HuH-7.5 (cell line): ENCODE results near the gene ARHGAP42.
"Not testable (repeated sequence)": the region's sequence is repeated elsewhere in the genome, so short reads cannot be mapped to it uniquely, and the experiment has no call there.

ENCODE experiments used
- DNase-seq: peaks from one replicate; pipeline ENCODE4 v3.0.0; 2011; ENCODE audit warnings: low spot score

The ARHGAP42 gene

GRCh38 chr11:100872951-100873740 is 186.1 kb downstream of the ARHGAP42 start:
- no peak for DNase-seq

- DNase-seq = no peak
Measured at GRCh38 chr11:100874203-100874602, 187.1 kb downstream of the ARHGAP42 start.

GRCh38 chr11:100875521-100875869 is 188.4 kb downstream of the ARHGAP42 start:
- DNase-seq = no peak

- DNase-seq = no peak
Measured at GRCh38 chr11:100876815-100877520, 189.9 kb downstream of the ARHGAP42 start.

GRCh38 chr11:100878474-100878873 is 191.4 kb downstream of the ARHGAP42 start:
- no peak for DNase-seq

GRCh38 chr11:100882957-100883356 is 195.9 kb downstream of the ARHGAP42 start:
- no peak for DNase-seq

GRCh38 chr11:100883830-100884229 is 196.7 kb downstream of the ARHGAP42 start:
- DNase-seq = no peak

GRCh38 chr11:100887659-100888058 is 200.6 kb downstream of the ARHGAP42 start:
- DNase-seq = no peak

- DNase-seq = no peak
Measured at GRCh38 chr11:100888836-100889235, 201.7 kb downstream of the ARHGAP42 start.

- no peak for DNase-seq
Measured at GRCh38 chr11:100889758-100890157, 202.7 kb downstream of the ARHGAP42 start.

GRCh38 chr11:100890789-100891188 is 203.7 kb downstream of the ARHGAP42 start:
- DNase-seq = no peak

GRCh38 chr11:100892886-100893285 is 205.8 kb downstream of the ARHGAP42 start:
- no peak for DNase-seq

- no peak for DNase-seq
Measured at GRCh38 chr11:100895449-100895848, 208.4 kb downstream of the ARHGAP42 start.

- DNase-seq = not testable (repeated sequence)
Measured at GRCh38 chr11:100895976-100896375, 208.9 kb downstream of the ARHGAP42 start.

- DNase-seq = not testable (repeated sequence)
Measured at GRCh38 chr11:100901471-100901870, 214.4 kb downstream of the ARHGAP42 start.

- DNase-seq = no peak
Measured at GRCh38 chr11:100902454-100903141, 215.5 kb downstream of the ARHGAP42 start.

GRCh38 chr11:100903284-100903683 is 216.2 kb downstream of the ARHGAP42 start:
- DNase-seq = no peak

GRCh38 chr11:100905684-100906083 is 218.6 kb downstream of the ARHGAP42 start:
- no peak for DNase-seq

- DNase-seq = no peak
Measured at GRCh38 chr11:100908746-100909145, 221.7 kb downstream of the ARHGAP42 start.

- DNase-seq = no peak
Measured at GRCh38 chr11:100910808-100911207, 223.7 kb downstream of the ARHGAP42 start.

GRCh38 chr11:100914415-100915110 is 227.5 kb downstream of the ARHGAP42 start:
- no peak for DNase-seq
